Thyroid gland (tissue), 4 donors: ENCODE data around the gene ADARB1.

Experiments used
- CTCF ChIP-seq, 6 experiments: fragments of 200-600 bp in 3 of 6; fragments of 450-650 bp in 3 of 6; sonication (generic) in 3 of 6; IDR thresholded peaks; one replicate each; pipeline ENCODE4 v1.5.1; 2016 to 2019; ENCODE audit warnings: antibody characterized with exemption in 6 of 6, mild to moderate bottlenecking in 2 of 6, inconsistent platforms in 1 of 6, moderate library complexity in 1 of 6
- POLR2A ChIP-seq, 2 donors: fragments of 450-650 bp; IDR thresholded peaks; one replicate each; pipeline ENCODE4 v1.6.1; 2017; ENCODE audit warnings: antibody characterized with exemption in 2 of 2, mild to moderate bottlenecking in 2 of 2, moderate library complexity in 1 of 2

GRCh38 chr21:45207839-45208626 lies 133.7 kb downstream of the ADARB1 start:
- TF ChIP-seq POLR2A (IDR thresholded peaks at IDR 0.05) (no peak), CTCF (IDR thresholded peaks at IDR 0.05) (no peak)
